Parathyroid adenoma (tissue), 2 donors: ENCODE data around the gene ATP7B.
"Not testable (repeated sequence)": the region's sequence is repeated elsewhere in the genome, so short reads cannot be mapped to it uniquely, and the experiment has no call there.

Experiments used
- H2AFZ ChIP-seq: fragments of 300-600 bp; sonication (generic); one replicate; pipeline ENCODE4 v1.7.0; 2017; ENCODE audit warnings: antibody characterized with exemption, mild to moderate bottlenecking
- H3K27ac ChIP-seq: fragments of 300-600 bp; sonication (generic); one replicate; pipeline ENCODE4 v1.7.0; 2017
- H3K27me3 ChIP-seq: fragments of 300-600 bp; sonication (generic); one replicate; pipeline ENCODE4 v1.7.0; 2017; ENCODE audit warnings: low read length; ENCODE audit not compliant: control insufficient read depth, insufficient read depth
- H3K36me3 ChIP-seq: fragments of 300-600 bp; sonication (generic); one replicate; pipeline ENCODE4 v1.7.0; 2017; ENCODE audit warnings: low read length; ENCODE audit not compliant: control insufficient read depth, insufficient read depth
- H3K4me1 ChIP-seq: fragments of 300-600 bp; sonication (generic); one replicate; pipeline ENCODE4 v1.7.0; 2017; ENCODE audit warnings: control low read depth
- H3K4me2 ChIP-seq: fragments of 300-600 bp; sonication (generic); one replicate; pipeline ENCODE4 v1.7.0; 2017; ENCODE audit warnings: low read length
- H3K4me3 ChIP-seq: fragments of 300-600 bp; sonication (generic); one replicate; pipeline ENCODE4 v1.7.0; 2017; ENCODE audit warnings: low read depth, low read length
- H3K79me2 ChIP-seq: fragments of 300-600 bp; sonication (generic); one replicate; pipeline ENCODE4 v1.7.0; 2017; ENCODE audit warnings: control low read depth
- H3K9ac ChIP-seq: fragments of 300-600 bp; sonication (generic); one replicate; pipeline ENCODE4 v1.7.0; 2017; ENCODE audit warnings: mild to moderate bottlenecking
- H3K9me3 ChIP-seq: fragments of 300-600 bp; sonication (generic); one replicate; pipeline ENCODE4 v1.7.0; 2017; ENCODE audit warnings: low read length; ENCODE audit not compliant: control insufficient read depth
- TF ChIP-seq, protein P1 (sequence below): fragments of 300-600 bp; sonication (generic); IDR thresholded peaks from one replicate; pipeline ENCODE4 v1.7.0; 2017; ENCODE audit warnings: antibody characterized with exemption, mild to moderate bottlenecking
- donor health status: primary hyperparathyroidism.

ATP7B gene

DNA sequence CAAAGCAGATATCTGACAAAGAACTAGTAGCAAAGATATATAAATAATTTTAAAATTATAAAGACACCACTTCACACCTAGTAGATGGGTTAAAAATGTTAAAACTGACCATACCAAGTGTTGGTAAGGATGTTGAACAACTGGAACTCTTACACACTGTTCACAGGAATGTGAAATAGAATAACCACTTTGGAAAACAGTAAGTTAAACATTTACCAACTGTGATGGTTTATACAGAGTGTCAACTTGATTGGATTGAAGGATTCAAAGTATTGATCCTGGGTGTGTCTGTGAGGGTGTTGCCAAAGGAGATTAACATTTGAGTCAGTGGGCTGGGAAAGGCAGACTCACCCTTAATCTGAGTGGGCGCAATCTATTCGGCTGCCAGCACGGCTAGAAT, 32.4 kb upstream of the ATP7B start:
- Histone ChIP-seq H3K4me3 (no peak overlapping the region), H2AFZ (no peak overlapping the region), H3K36me3 (no peaks in the 10 kb centered on the region), H3K79me2 (no peaks in the 10 kb centered on the region), H3K27me3 (no peaks in the 10 kb centered on the region), H3K4me2 (no peak overlapping the region), H3K27ac (no peak overlapping the region), H3K9ac (no peak overlapping the region), H3K4me1 (no peaks in the 10 kb centered on the region), H3K9me3 (no peaks in the 10 kb centered on the region)
- TF ChIP-seq, protein P1, sequence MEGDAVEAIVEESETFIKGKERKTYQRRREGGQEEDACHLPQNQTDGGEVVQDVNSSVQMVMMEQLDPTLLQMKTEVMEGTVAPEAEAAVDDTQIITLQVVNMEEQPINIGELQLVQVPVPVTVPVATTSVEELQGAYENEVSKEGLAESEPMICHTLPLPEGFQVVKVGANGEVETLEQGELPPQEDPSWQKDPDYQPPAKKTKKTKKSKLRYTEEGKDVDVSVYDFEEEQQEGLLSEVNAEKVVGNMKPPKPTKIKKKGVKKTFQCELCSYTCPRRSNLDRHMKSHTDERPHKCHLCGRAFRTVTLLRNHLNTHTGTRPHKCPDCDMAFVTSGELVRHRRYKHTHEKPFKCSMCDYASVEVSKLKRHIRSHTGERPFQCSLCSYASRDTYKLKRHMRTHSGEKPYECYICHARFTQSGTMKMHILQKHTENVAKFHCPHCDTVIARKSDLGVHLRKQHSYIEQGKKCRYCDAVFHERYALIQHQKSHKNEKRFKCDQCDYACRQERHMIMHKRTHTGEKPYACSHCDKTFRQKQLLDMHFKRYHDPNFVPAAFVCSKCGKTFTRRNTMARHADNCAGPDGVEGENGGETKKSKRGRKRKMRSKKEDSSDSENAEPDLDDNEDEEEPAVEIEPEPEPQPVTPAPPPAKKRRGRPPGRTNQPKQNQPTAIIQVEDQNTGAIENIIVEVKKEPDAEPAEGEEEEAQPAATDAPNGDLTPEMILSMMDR: no peak

DNA sequence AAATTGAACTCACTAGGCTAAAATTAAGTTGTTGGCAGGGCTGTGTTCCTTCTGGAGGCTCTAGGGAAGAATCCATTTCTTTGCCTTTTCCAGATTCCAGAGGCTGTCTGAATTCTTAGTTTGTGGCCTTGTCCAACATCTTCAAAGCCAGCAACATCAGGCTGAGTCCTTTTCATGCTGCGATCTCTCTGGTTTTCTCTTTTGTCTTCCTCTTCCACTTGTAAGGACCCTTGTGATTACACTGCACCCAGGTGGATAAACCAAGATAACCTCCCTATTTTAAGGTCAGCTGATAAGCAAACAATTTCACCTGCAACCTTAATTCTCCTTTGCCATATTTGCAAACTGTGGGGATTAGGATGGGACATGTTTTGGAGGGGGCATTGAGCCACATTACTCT, 24.8 kb upstream of the ATP7B start:
- Histone ChIP-seq H3K79me2 (no peaks in the 10 kb centered on the region), H3K27me3 (no peaks in the 10 kb centered on the region), H2AFZ (no peak overlapping the region), H3K36me3 (no peaks in the 10 kb centered on the region), H3K9ac (no peak overlapping the region), H3K4me3 (no peak overlapping the region), H3K9me3 (no peaks in the 10 kb centered on the region), H3K4me2 (no peak overlapping the region), H3K4me1 (no peaks in the 10 kb centered on the region), H3K27ac (no peak overlapping the region)
- TF ChIP-seq, protein P1: no peak

DNA sequence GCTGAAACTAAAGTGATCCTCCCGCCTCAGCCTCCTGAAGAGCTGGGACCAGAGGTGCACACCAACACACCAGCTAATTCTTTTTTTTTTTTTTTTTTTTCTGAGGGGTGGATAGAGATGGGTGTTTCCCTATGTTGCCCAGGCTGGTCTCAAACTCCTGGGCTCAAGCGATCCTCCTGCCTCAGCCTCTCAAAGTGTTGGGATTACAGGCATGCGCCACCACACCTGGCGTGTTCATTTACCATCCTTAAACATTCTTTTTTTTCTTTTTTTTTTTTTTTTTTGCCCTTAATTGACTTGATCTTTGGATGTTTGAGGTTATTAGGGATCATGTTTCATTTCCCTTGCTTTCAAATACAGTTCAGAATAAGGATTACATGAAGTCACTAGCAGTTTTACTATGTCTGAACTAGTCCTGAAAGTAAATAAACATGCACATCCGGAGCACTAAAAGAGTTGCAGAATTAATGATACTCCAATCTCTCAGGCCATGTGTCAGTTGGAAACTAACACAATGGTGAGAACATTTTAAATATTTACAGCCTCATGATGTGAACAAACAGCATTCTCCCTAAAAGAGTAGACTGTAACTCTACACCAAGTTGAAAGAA, 23.5 kb upstream of the ATP7B start:
- Histone ChIP-seq H3K27ac (no peak overlapping the region), H2AFZ (no peak overlapping the region), H3K9me3 (no peaks in the 10 kb centered on the region), H3K36me3 (no peaks in the 10 kb centered on the region), H3K4me3 (no peak overlapping the region), H3K9ac (no peak overlapping the region), H3K27me3 (no peaks in the 10 kb centered on the region), H3K4me2 (no peak overlapping the region), H3K4me1 (no peaks in the 10 kb centered on the region), H3K79me2 (no peaks in the 10 kb centered on the region)
- TF ChIP-seq, protein P1: no peak

DNA sequence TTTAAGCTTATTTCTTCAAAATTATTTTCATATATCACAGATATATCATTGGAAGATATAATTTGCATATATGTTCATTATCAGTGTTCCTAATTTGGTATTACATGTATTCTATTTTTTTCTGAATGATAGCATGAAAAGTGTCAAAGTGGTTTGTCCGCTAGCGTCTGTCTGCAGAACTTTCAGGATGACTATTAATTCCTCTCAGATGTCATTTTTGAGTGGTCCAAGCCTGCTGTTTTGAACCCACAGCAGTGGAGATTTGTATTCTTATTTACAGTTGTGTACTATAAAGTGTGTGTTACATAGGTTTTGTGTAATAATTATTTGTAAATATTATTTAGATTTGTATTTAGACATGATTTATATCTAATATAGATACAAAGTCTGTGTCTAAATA, 21.8 kb upstream of the ATP7B start:
- Histone ChIP-seq H3K27ac (no peak overlapping the region), H3K4me2 (no peak overlapping the region), H2AFZ (no peak overlapping the region), H3K27me3 (no peaks in the 10 kb centered on the region), H3K79me2 (no peaks in the 10 kb centered on the region), H3K9ac (no peak overlapping the region), H3K36me3 (no peaks in the 10 kb centered on the region), H3K4me1 (no peaks in the 10 kb centered on the region), H3K4me3 (no peak overlapping the region), H3K9me3 (no peaks in the 10 kb centered on the region)
- TF ChIP-seq, protein P1: no peak

DNA sequence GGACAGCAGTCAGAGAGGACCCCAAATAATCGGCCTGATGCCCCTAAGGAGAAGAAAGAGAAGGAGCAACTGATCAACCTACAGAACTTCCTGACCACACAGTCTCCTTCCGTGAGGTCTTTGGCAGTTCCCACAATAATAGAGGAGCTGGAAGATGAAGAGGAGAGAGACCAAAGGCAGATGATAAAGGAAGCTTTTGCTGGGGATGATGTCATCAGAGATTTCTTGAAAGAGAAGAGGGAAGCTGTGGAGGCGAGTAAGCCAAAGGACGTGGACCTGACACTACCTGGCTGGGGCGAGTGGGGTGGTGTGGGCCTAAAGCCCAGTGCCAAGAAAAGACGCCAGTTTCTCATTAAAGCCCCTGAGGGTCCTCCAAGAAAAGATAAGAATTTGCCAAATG, 19.2 kb upstream of the ATP7B start:
- H3K9ac ChIP-seq, H3K36me3 ChIP-seq: not testable (repeated sequence)

More for the DNA sequence above, 19.2 kb upstream of the ATP7B start:
- not testable (repeated sequence) for H3K9me3 ChIP-seq, H3K79me2 ChIP-seq, H3K27me3 ChIP-seq, H3K4me2 ChIP-seq, H2AFZ ChIP-seq, H3K4me3 ChIP-seq, H3K4me1 ChIP-seq, H3K27ac ChIP-seq
